ENCODE measurements around the gene NUBP2. TPM values are rescaled to one million over a fixed set of nuclear protein-coding genes. Genes with fewer than 3 reads are reported as not detected.
A peak's percentile ranks its signal among the peaks of the same experiment; 100 is the strongest.

NUBP2 gene
- total RNA-seq, 2 experiments from 2014 or later, result 40.2 to 53.8 TPM

DNA sequence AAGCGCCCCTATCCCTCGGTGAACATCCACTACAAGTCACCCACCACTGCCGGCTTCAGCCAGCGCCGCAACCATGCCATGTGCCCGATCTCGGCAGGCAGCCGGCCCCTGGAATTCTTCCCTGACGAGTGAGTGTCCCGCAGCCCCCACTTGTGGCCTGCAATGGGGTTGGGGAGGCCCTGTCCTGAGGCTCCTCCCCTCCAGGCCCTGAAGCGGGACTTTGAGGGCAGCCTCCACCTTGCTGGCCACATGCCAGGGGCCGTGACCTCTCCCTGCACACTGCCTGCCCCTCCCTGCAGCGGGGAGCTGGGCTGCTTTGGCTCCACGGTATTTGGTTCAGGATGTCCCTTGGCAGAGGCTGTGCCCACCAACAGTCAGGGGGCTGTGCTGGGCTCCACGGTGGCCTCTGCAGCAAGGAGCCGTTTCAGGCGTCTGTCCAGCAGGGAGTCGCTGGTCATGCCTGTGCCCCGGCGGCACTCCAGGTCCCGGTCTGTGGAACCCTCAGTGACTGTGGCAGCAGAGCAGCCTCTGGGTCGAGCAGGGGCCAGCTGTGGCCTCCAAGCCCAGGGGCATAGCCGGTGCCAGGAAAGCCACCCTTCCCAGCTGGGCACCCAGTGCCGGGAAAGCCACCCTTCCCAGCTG is 19.8 kb upstream of the NUBP2 start:
- POLR2A ChIA-PET, result no interaction called here

DNA sequence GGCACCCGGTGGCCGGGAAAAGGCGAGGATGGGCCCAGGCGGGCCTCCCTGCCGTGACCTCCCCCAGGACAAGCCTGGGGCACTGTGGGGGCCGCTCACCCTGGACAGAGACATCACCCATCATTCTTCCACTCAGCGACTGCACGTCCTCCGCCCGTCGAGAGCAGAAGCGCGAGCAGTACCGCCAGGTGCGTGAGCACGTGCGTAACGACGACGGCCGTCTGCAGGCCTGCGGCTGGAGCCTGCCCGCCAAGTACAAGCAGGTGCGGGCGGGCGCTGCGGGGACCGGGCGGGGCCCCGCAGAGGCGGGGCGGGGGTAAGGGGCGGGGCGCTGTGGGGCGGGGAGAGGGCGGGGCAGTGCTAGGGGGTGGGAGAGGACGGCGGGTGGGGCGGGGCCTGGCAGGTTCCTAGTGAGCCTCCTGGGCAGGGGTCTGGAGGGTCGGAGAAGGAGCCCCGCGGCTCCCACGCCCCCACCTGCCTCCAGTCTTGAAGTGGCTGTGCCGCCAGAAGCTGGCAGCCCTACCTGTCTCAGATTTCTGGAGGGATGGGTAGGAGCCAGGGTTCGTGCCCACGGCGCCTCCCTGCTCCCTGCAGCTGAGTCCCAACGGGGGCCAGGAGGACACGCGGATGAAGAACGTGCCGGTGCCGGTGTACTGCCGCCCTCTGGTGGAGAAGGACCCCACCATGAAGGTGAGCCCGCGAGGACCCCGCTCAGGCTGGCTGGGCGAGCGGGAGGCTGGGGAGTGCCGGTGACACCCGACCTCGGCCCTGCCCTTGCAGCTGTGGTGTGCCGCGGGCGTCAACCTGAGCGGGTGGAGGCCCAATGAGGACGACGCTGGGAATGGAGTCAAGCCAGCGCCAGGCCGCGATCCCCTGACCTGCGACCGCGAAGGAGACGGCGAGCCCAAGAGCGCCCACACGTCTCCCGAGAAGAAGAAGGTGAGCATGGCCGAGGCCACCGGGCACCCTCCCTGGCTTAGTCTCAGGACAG is 18.9 kb upstream of the NUBP2 start:
- ChIA-PET POLR2A (no interaction called here), CTCF (interaction anchor here (0.9 to 1.0 kb wide), 3 partner anchors 9 to 447 kb away, joined by 3 to 4 read pairs (median 3); no protein-coding TSS in a partner anchor)
- Mint-ChIP-seq H3K4me1 (peaks cover 2% of the 10 kb centered on the region), H3K27me3 (no peaks in the 10 kb centered on the region), H3K9me3 (no peaks in the 10 kb centered on the region), H3K36me3 (ENCODE audit: low read depth) (peaks cover 13% of the 10 kb centered on the region), H3K4me3 (no peak overlapping the region), H3K27ac (no peak overlapping the region)
- no peak for DNase-seq

More for the DNA sequence above, 19.8 kb upstream of the NUBP2 start:
- Mint-ChIP-seq H3K4me1 (peaks cover 5% of the 10 kb centered on the region), H3K4me3 (no peak overlapping the region), H3K27ac (no peak overlapping the region), H3K36me3 (ENCODE audit: low read depth) (peaks cover 11% of the 10 kb centered on the region), H3K9me3 (no peaks in the 10 kb centered on the region), H3K27me3 (no peaks in the 10 kb centered on the region)
- CTCF ChIA-PET, result interaction anchor here (0.9 kb wide), 3 partner anchors 20 to 446 kb away, joined by 3 to 4 read pairs (median 3); partner anchors contain the start of genes NUBP2 and SPSB3
- no peak for DNase-seq

DNA sequence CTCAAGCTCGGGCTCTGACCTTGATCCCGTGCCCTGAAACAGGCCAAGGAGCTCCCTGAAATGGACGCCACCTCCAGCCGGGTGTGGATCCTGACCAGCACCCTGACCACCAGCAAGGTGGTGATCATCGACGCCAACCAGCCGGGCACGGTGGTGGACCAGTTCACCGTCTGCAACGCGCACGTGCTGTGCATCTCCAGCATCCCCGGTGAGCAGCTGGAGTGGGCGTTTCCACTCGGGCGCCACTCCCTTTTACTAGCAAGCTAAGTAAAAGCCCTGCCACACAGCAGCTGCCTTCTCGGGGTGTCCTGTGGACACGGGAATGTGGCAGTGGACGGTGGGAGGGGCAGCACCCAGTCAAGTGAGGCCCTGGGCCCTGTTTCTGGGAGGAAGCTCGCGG is 17.8 kb upstream of the NUBP2 start:
- Mint-ChIP-seq H3K27me3 (no peaks in the 10 kb centered on the region), H3K4me1 (peaks cover under 1% of the 10 kb centered on the region), H3K36me3 (ENCODE audit: low read depth) (peaks cover 13% of the 10 kb centered on the region), H3K9me3 (no peaks in the 10 kb centered on the region), H3K27ac (no peak overlapping the region), H3K4me3 (no peak overlapping the region)
- no peak for DNase-seq
- ChIA-PET POLR2A (no interaction called here), CTCF (interaction anchor here (1.0 kb wide), 1 partner anchor 10 kb away, joined by 3 read pairs; no protein-coding TSS in a partner anchor)

DNA sequence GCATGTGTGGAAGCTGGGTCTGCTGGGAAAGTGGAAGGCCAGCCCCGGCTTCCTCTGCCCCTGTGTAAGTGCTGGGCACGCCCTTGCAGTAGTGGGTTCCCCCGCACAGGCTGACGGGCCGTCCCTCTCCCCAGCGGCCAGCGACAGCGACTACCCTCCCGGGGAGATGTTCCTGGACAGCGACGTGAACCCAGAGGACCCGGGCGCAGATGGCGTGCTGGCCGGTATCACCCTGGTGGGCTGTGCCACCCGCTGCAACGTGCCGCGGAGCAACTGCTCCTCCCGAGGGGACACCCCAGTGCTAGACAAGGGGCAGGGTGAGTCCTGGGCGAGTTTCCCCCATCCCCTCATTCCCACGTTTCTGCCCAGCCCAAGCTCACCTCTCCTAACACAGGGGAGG is 16.9 kb upstream of the NUBP2 start:
- no peaks in the 10 kb centered on the region for H3K27me3 Mint-ChIP-seq
- ChIA-PET CTCF (no interaction called here), POLR2A (no interaction called here)
- peaks cover 16% of the 10 kb centered on the region for H3K36me3 Mint-ChIP-seq (ENCODE audit: low read depth)
- no peak for DNase-seq
- H3K4me3 Mint-ChIP-seq, result no peak overlapping the region
- H3K4me1 Mint-ChIP-seq, result peaks cover 5% of the 10 kb centered on the region
- H3K27ac Mint-ChIP-seq, result no peak overlapping the region
- no peaks in the 10 kb centered on the region for H3K9me3 Mint-ChIP-seq

DNA sequence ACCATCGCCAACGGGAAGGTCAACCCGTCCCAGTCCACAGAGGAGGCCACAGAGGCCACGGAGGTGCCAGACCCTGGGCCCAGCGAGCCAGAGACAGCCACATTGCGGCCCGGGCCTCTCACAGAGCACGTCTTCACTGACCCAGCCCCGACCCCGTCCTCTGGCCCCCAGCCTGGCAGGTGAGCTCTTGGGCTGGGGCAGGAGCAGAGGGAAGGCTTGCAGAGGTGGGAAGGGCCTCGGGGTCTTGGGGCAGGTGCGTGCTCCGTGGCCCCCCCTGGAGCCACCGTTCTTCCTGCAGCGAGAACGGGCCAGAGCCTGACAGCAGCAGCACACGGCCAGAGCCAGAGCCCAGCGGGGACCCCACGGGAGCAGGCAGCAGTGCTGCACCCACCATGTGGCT is 16.5 kb upstream of the NUBP2 start:
- Mint-ChIP-seq H3K4me1 (peaks cover 5% of the 10 kb centered on the region), H3K27ac (no peak overlapping the region)

DNA sequence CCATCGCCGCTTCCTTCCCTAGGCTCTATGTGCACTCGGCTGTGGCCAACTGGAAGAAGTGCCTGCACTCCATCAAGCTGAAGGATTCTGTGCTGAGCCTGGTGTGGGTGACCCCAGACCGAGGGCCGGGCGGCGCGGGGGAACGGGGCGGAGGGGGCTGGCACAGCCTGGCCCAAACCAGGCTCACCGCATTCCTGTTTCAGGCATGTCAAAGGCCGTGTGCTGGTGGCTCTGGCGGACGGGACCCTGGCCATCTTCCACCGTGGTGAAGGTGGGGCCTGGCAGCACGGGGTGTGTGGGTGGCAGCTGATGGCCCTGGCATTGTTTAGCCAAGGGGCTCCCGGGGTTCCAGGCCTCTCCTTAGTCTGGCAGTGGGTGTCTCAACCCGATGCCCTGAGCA is 16.1 kb upstream of the NUBP2 start:
- Mint-ChIP-seq H3K27me3 (no peaks in the 10 kb centered on the region), H3K27ac (no peak overlapping the region), H3K4me1 (peaks cover 5% of the 10 kb centered on the region), H3K36me3 (ENCODE audit: low read depth) (peaks cover 11% of the 10 kb centered on the region), H3K9me3 (no peaks in the 10 kb centered on the region), H3K4me3 (no peak overlapping the region)
- no peak for DNase-seq
- ChIA-PET CTCF (no interaction called here), POLR2A (no interaction called here)

More for the DNA sequence above, 16.5 kb upstream of the NUBP2 start:
- Mint-ChIP-seq H3K9me3 (no peaks in the 10 kb centered on the region), H3K36me3 (ENCODE audit: low read depth) (peaks cover 12% of the 10 kb centered on the region), H3K4me3 (no peak overlapping the region), H3K27me3 (no peaks in the 10 kb centered on the region)
- DNase-seq, result no peak
- CTCF ChIA-PET, result no interaction called here
- POLR2A ChIA-PET, result no interaction called here

DNA sequence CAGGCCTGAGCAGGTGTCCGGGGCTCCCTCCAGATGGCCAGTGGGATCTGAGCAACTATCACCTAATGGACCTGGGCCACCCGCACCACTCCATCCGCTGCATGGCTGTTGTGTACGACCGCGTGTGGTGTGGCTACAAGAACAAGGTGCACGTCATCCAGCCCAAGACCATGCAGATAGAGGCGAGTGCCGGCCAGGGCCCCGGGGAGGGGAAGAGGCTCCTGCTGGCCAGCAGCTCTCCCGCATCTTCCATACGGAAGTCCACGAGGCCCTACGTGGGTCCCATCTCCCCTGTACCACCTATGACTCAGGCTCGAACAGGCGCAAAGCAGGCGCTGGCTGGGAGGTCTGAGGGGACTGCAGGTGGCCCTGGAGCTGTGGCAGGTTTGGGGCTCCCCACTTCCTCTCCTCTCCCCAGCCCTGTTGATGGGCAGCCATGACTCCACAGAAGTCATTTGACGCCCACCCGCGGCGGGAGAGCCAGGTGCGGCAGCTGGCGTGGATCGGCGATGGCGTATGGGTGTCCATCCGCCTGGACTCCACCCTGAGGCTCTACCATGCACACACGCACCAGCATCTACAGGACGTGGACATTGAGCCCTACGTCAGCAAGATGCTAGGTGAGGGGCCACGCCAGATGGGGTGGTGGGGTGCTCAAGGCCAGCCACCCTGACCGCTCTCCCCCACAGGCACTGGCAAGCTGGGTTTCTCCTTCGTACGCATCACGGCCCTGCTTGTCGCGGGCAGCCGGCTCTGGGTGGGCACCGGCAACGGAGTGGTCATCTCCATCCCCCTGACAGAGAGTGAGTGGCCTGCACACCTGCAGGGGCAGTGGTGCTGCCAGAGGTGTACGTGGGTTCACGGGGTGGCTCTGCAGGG is 15.4 kb upstream of the NUBP2 start:
- H3K27me3 Mint-ChIP-seq, result no peaks in the 10 kb centered on the region
- POLR2A ChIA-PET, result no interaction called here
- CTCF ChIA-PET, result interaction anchor here (1.3 kb wide), 1 partner anchor 44 kb away, joined by 3 read pairs; no protein-coding TSS in a partner anchor
- DNase-seq, result no peak
- peaks cover 15% of the 10 kb centered on the region for H3K36me3 Mint-ChIP-seq (ENCODE audit: low read depth)
- H3K27ac Mint-ChIP-seq, result no peak overlapping the region
- H3K9me3 Mint-ChIP-seq, result no peaks in the 10 kb centered on the region
- H3K4me3 Mint-ChIP-seq, result peak overlapping the region; percentile 27
- H3K4me1 Mint-ChIP-seq, result peaks cover 7% of the 10 kb centered on the region

DNA sequence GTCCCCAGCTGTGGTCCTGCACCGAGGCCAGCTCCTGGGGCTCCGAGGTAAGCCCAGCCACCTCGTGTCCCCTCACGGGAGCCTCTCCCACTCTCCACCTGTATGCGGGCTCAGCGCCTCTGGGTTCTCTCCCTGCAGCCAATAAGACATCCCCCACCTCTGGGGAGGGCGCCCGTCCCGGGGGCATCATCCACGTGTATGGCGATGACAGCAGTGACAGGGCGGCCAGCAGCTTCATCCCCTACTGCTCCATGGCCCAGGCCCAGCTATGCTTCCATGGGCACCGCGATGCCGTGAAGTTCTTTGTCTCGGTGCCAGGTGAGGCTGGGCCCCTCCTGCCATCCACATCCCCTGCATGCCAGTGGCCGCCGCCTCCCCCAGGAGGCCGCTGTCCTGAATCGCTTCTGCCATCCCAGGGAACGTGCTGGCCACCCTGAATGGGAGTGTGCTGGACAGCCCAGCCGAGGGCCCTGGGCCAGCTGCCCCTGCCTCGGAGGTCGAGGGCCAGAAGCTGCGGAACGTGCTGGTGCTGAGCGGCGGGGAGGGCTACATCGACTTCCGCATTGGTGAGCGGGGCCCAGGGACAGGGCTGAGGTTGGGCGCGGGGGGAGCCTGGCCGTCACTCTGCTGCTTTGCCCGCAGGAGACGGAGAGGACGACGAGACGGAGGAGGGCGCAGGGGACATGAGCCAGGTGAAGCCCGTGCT is 14.5 kb upstream of the NUBP2 start:
- no peak for DNase-seq
- CTCF ChIA-PET, result interaction anchor here (0.7 to 1.3 kb wide), 2 partner anchors 15 to 44 kb away, joined by 3 read pairs; partner anchors contain the start of genes NUBP2 and SPSB3
- POLR2A ChIA-PET, result no interaction called here
- H3K4me1 Mint-ChIP-seq, result peaks cover 7% of the 10 kb centered on the region
- H3K27me3 Mint-ChIP-seq, result no peaks in the 10 kb centered on the region
- no peak overlapping the region for H3K27ac Mint-ChIP-seq
- peaks cover 16% of the 10 kb centered on the region for H3K36me3 Mint-ChIP-seq (ENCODE audit: low read depth)
- H3K4me3 Mint-ChIP-seq, result no peak overlapping the region
- H3K9me3 Mint-ChIP-seq, result no peaks in the 10 kb centered on the region

DNA sequence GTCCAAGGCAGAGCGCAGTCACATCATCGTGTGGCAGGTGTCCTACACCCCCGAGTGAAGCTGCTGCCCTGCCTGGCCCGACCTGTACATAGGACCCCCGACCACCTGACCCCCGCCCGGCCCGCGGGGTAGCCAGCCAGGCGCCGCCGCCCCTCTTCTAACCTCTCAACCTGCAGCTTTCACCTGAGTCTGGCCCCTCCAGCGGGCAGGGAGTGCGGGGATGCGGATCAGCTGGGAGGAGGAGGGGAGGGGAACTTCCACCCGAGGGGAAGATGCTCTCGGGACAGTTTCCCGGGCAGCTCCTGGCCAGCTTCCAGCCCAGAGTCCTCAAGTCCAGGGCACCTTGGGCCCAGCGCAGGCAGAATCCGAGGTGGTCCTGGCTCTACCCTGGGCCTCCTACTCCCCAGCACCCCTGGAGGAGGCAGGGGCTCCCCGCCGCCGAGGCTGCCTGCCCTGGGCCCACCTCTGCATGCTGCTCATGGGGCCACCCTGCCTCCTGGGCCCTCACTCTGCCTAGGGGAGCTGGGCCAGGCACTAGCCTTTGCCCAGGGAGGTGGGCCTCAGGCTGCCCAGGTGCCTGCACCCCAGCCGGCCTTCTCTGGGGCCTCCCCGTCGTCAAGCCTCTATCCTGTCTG is 13.9 kb upstream of the NUBP2 start:
- CTCF ChIA-PET, result interaction anchor here (0.7 kb wide), 1 partner anchor 14 kb away, joined by 3 read pairs; the partner anchor contains the start of genes NUBP2 and SPSB3
- Mint-ChIP-seq H3K27ac (no peak overlapping the region), H3K9me3 (no peaks in the 10 kb centered on the region)

DNA sequence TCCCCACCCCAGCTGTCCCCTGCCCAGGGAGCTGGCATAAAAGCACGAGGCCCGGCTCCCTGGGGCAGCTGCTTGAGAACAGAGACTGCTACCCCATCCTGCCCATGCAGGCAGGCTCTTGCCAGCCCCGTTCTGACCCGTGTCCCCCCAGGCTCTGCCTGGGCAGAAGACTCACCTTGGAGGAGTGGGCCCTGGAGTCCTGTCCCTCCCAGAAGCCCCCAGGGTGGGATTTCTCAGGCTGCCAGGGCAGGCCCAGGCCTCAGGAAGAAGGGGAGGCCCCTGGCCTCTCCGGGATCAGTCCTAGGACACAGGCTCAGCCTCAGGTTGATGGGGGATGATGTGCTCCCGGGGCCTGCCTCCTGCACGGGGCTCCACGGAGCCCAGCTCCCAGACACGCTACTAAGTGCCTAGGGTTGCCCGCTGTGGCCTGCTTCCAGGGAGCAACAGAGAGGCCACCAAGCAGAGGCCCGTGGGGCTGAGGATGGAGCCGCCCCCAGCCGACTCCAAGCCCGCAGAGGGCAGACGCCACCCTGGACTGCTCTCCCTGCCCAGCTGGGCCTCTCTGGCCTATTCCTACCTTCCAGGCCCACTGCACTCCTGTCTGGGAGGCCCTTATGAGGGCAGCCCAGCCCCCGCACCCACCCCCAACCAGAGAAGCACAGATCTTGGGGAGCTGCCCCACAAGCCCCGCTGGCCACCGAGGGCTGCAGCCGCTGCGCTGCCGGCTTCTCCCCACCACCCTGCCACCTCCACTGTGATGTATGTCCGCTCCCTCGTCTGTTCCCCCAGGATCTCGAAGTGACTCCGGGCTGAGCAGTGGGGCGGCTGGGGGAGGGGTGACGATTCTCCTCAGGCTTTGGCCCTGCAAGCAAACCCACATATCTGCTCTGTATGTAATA is 13.1 kb upstream of the NUBP2 start:
- H3K9me3 Mint-ChIP-seq, result no peaks in the 10 kb centered on the region
- no peaks in the 10 kb centered on the region for H3K27me3 Mint-ChIP-seq
- H3K4me1 Mint-ChIP-seq, result peaks cover 10% of the 10 kb centered on the region
- no peak for DNase-seq
- H3K36me3 Mint-ChIP-seq (ENCODE audit: low read depth), result peaks cover 16% of the 10 kb centered on the region
- peak overlapping the region; percentile 60 for H3K27ac Mint-ChIP-seq
- CTCF ChIA-PET, result interaction anchor here (1.0 to 1.4 kb wide), 2 partner anchors 11 to 235 kb away, joined by 3 read pairs; no protein-coding TSS in a partner anchor
- H3K4me3 Mint-ChIP-seq, result peak overlapping the region; percentile 86
- POLR2A ChIA-PET, result interaction anchor here (0.6 kb wide), 1 partner anchor 1113 kb away, joined by 4 read pairs; the partner anchor contains the start of gene FLYWCH2

More for the DNA sequence above, 13.9 kb upstream of the NUBP2 start:
- Mint-ChIP-seq H3K4me1 (peaks cover 8% of the 10 kb centered on the region), H3K4me3 (no peak overlapping the region), H3K36me3 (ENCODE audit: low read depth) (peaks cover 16% of the 10 kb centered on the region), H3K27me3 (no peaks in the 10 kb centered on the region)
- no peak for DNase-seq
- POLR2A ChIA-PET, result no interaction called here
